PC-9 (cell line): ENCODE results near the gene OGFOD2. TPM values are rescaled to one million over a fixed set of nuclear protein-coding genes. Genes with fewer than 3 reads are reported as not detected.

Experiments used
- BruUV-seq: library from RNA; stranded (reverse); fragments of 400-500 nt; replicated peaks from 2 replicates; lab custom pipeline; 2021; lab: Mats Ljungman, UMichigan
- CTCF ChIA-PET: fragments of 300-600 bp; sonication (Branson Sonifier 250); formaldehyde crosslinking; loops from one replicate; lab custom pipeline; 2022; ENCODE audit warnings: antibody characterized with exemption; lab: Charles Lee
- POLR2A ChIA-PET: fragments of 300-600 bp; sonication (Branson Sonifier 250); formaldehyde crosslinking; loops from one replicate; lab custom pipeline; 2022; ENCODE audit warnings: antibody characterized with exemption; ENCODE audit not compliant: unreplicated experiment; lab: Charles Lee
- DNase-seq, 2 experiments: peaks; one replicate each; pipeline versions ENCODE4 v3.0.0 to v3.0.0-alpha.2; 2015 to 2022; ENCODE audit warnings: mixed read lengths in 1 of 2
- H2AFZ ChIP-seq: fragments of 200-600 bp; sonication (generic); 2 replicates; pipeline ENCODE4 v1.8.1; 2017; ENCODE audit warnings: antibody characterized with exemption
- H3F3A ChIP-seq: fragments of 200-600 bp; sonication (generic); 2 replicates; pipeline ENCODE4 v1.8.1; 2017; ENCODE audit warnings: antibody characterized with exemption, mild to moderate bottlenecking, low read depth; ENCODE audit not compliant: insufficient read depth
- H3K27ac ChIP-seq: fragments of 200-600 bp; sonication (generic); 2 replicates; pipeline ENCODE4 v1.6.1; 2016; ENCODE audit warnings: mixed run types
- H3K27me3 ChIP-seq: fragments of 200-600 bp; sonication (generic); 2 replicates; pipeline ENCODE4 v1.6.1; 2016; ENCODE audit warnings: low read depth, mixed run types; ENCODE audit not compliant: insufficient read depth
- H3K36me3 ChIP-seq: fragments of 200-600 bp; sonication (generic); 2 replicates; pipeline ENCODE4 v1.6.1; 2016; ENCODE audit warnings: low read depth, mixed run types
- H3K4me1 ChIP-seq: fragments of 200-600 bp; sonication (generic); replicated peaks from 2 replicates; pipeline ENCODE4 v1.6.1; 2016; ENCODE audit warnings: mixed run types; ENCODE audit not compliant: insufficient read depth
- H3K4me2 ChIP-seq: fragments of 200-600 bp; sonication (generic); 2 replicates; pipeline ENCODE4 v1.6.1; 2017; ENCODE audit warnings: mixed run types
- H3K4me3 ChIP-seq: fragments of 200-600 bp; sonication (generic); 2 replicates; pipeline ENCODE4 v1.6.1; 2016; ENCODE audit warnings: mixed run types
- H3K79me2 ChIP-seq: fragments of 200-600 bp; sonication (generic); 2 replicates; pipeline ENCODE4 v1.6.1; 2017; ENCODE audit warnings: low read depth, mixed run types
- H3K9me2 ChIP-seq: fragments of 200-600 bp; sonication (generic); 2 replicates; pipeline ENCODE4 v1.8.1; 2017; ENCODE audit warnings: mild to moderate bottlenecking; ENCODE audit not compliant: insufficient read depth
- H3K9me3 ChIP-seq: fragments of 200-600 bp; sonication (generic); 2 replicates; pipeline ENCODE4 v1.8.1; 2016; ENCODE audit warnings: low read depth; ENCODE audit not compliant: insufficient read depth
- H4K20me1 ChIP-seq: fragments of 200-600 bp; sonication (generic); 2 replicates; pipeline ENCODE4 v1.8.1; 2017; ENCODE audit not compliant: insufficient read depth
- EZH2 ChIP-seq: fragments of 200-600 bp; sonication (generic); IDR thresholded peaks from 2 replicates; pipeline ENCODE4 v1.8.0; 2017; ENCODE audit warnings: antibody characterized with exemption, low read depth
- intact Hi-C: fragments of 100-400 bp; cut with micrococcal nuclease; formaldehyde crosslinking; loops from one replicate; pipeline ENCODE4 v1.10.0; 2022; ENCODE audit not compliant: unreplicated experiment
- total RNA-seq: library from RNA; stranded (reverse); gene quantifications from 2 replicates; pipeline ENCODE4 v1.2.3, GENCODE V29; 2021
- TF ChIP-seq, protein P1 (sequence below): fragments of 200-600 bp; sonication (generic); conservative IDR thresholded peaks from 2 replicates; pipeline ENCODE4 v1.6.1; 2017; ENCODE audit warnings: mixed run types, antibody characterized with exemption, mild to moderate bottlenecking, moderate library complexity

Gene OGFOD2
- total RNA-seq, 1 experiment from 2014 or later = 33.5 TPM

- Histone ChIP-seq H3K4me3 (no peak overlapping the region), H3K79me2 (peaks cover 19% of the 10 kb centered on the region), H3K27me3 (no peaks in the 10 kb centered on the region), H3K9me3 (no peaks in the 10 kb centered on the region), H4K20me1 (no peaks in the 10 kb centered on the region), H3K4me1 (peaks cover 7% of the 10 kb centered on the region; the same call in 1 of the 2 replicates), H3K36me3 (no peaks in the 10 kb centered on the region), H3K27ac (no peak overlapping the region), H3K9me2 (no peaks in the 10 kb centered on the region), H2AFZ (no peak overlapping the region), H3F3A (peaks cover 6% of the 10 kb centered on the region; the same call in 1 of the 2 replicates), H3K4me2 (no peak overlapping the region)
- TF ChIP-seq, protein P1, sequence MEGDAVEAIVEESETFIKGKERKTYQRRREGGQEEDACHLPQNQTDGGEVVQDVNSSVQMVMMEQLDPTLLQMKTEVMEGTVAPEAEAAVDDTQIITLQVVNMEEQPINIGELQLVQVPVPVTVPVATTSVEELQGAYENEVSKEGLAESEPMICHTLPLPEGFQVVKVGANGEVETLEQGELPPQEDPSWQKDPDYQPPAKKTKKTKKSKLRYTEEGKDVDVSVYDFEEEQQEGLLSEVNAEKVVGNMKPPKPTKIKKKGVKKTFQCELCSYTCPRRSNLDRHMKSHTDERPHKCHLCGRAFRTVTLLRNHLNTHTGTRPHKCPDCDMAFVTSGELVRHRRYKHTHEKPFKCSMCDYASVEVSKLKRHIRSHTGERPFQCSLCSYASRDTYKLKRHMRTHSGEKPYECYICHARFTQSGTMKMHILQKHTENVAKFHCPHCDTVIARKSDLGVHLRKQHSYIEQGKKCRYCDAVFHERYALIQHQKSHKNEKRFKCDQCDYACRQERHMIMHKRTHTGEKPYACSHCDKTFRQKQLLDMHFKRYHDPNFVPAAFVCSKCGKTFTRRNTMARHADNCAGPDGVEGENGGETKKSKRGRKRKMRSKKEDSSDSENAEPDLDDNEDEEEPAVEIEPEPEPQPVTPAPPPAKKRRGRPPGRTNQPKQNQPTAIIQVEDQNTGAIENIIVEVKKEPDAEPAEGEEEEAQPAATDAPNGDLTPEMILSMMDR = no peak
- TF ChIP-seq EZH2 = no peak
- CTCF ChIA-PET = no interaction called here
- intact Hi-C loops = loop anchor here (10.0 kb wide), 1 partner anchor 182 kb away; no protein-coding TSS in a partner anchor
- POLR2A ChIA-PET = interaction anchor here (0.7 kb wide), 1 partner anchor 7 kb away, joined by 5 read pairs; no protein-coding TSS in a partner anchor
- no peak for DNase-seq
- no TSS peak for BruUV-seq
Observed at GRCh38 chr12:122982963-122983788, 8.1 kb downstream of the OGFOD2 start.

DNA sequence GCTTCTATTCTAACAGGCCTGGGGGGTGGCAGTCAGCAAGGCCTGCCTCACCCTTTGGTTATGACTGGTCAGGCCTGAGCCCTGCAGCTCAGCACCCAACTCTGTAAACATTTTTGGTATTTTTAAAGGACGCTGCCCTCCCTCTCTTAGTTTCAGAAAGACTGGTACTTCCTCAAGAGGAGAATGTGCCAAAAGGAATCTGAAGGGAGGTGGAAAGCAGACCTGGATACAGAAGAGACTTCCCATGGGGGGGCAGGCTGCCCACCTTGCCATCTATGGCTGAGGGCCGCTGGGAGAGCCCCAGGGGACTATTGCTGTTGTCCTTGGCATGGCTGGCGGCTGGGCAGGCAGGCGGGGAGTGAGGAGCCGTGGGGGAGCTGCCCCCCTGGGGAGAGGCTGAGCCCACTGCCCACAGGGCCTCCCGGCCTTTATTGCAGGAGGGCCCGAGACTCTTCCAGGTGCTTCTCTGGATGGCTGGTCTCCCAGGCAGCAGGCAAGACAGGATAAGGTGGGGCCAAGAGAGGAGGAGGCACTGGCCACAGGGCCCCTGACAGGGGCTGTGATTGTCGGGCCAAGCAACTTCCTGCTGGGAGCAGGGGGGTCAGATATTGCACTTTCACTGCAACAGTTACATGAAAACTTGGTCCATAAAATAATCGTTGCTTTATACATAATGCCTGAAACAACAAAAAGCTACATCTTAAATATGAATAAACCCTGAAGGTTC is 8.9 kb downstream of the OGFOD2 start:
- intact Hi-C loops = loop anchor here (10.0 kb wide), 1 partner anchor 181 kb away; no protein-coding TSS in a partner anchor
- CTCF ChIA-PET = no interaction called here
- no peaks in the 10 kb centered on the region for H3K9me2 ChIP-seq
- no peaks in the 10 kb centered on the region for H3K27me3 ChIP-seq
- no peak for DNase-seq
- POLR2A ChIA-PET = interaction anchor here (0.7 kb wide), 1 partner anchor 8 kb away, joined by 5 read pairs; no protein-coding TSS in a partner anchor
- no peaks in the 10 kb centered on the region for H3K36me3 ChIP-seq
- H3K9me3 ChIP-seq = no peaks in the 10 kb centered on the region
- H3K27ac ChIP-seq = no peak overlapping the region
- TF ChIP-seq EZH2 = no peak
- TF ChIP-seq, protein P1 = no peak
- no peak overlapping the region for H3K4me3 ChIP-seq
- no peaks in the 10 kb centered on the region for H4K20me1 ChIP-seq
- no TSS peak for BruUV-seq
- H3K79me2 ChIP-seq = peaks cover 19% of the 10 kb centered on the region
- peaks cover 7% of the 10 kb centered on the region; the same call in 1 of the 2 replicates for H3K4me1 ChIP-seq
- H3F3A ChIP-seq = peaks cover 6% of the 10 kb centered on the region; the same call in 1 of the 2 replicates
- H2AFZ ChIP-seq = no peak overlapping the region
- H3K4me2 ChIP-seq = no peak overlapping the region

DNA sequence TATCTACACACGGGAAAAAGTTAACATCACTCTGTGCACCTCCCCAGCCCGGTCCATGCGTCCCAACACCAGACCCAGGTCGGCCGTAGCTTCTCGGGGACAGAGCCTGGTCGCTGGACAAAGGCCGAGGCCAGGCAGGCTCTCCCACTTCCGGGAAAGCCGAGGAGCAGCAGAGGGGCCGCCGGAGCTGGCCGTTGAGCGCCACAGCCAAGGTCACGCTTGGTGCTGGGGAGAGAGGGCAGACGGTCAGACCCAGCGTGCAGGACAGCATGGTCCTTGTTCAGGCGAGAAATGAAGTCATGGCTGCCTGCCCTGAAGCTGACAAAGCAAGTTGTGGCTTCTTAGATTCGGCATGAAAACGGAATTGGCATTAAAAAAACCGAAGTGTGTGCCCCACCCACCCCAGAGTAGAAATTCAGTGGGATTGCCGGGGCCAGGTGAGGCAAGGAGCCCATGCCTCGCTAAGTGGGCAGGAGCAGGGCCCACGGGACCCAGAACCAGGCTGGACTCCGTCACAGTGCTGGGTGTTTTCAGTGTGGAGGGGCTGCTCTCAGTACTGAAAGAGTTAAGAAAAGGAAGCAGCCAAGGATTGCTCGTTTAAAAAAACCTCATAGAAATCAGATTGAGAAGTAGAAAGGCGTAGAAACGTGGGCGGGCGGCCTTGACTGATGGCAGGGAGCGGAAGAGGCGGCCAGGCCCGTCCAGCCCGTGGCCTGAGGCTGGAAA is 9.7 kb downstream of the OGFOD2 start:
- H3K4me1 ChIP-seq = peaks cover 7% of the 10 kb centered on the region; the same call in 1 of the 2 replicates
- BruUV-seq = no TSS peak
- peaks cover 6% of the 10 kb centered on the region; the same call in 1 of the 2 replicates for H3F3A ChIP-seq
- H3K9me3 ChIP-seq = no peaks in the 10 kb centered on the region
- H4K20me1 ChIP-seq = no peaks in the 10 kb centered on the region
- DNase-seq = no peak
- POLR2A ChIA-PET = no interaction called here
- no peak overlapping the region for H3K4me2 ChIP-seq
- H2AFZ ChIP-seq = no peak overlapping the region
- H3K36me3 ChIP-seq = no peaks in the 10 kb centered on the region
- no peak overlapping the region for H3K4me3 ChIP-seq
- CTCF ChIA-PET = no interaction called here
- H3K79me2 ChIP-seq = peaks cover 19% of the 10 kb centered on the region
- H3K27me3 ChIP-seq = no peaks in the 10 kb centered on the region
- no peak for TF ChIP-seq EZH2
- TF ChIP-seq, protein P1 = no peak
- no peaks in the 10 kb centered on the region for H3K9me2 ChIP-seq
- intact Hi-C loops = loop anchor here (10.0 kb wide), 1 partner anchor 180 kb away; no protein-coding TSS in a partner anchor
- H3K27ac ChIP-seq = no peak overlapping the region
